GM18499 (cell line): ENCODE measurements around the gene EED.
"Not testable (repeated sequence)": the region's sequence is repeated elsewhere in the genome, so short reads cannot be mapped to it uniquely, and the experiment has no call there.

ENCODE experiments used
- ATAC-seq: cut with Tn5 transposase; IDR thresholded peaks from one replicate; pipeline ENCODE4 v1.9.1; 2021; ENCODE audit warnings: moderate number of reproducible peaks; ENCODE audit not compliant: insufficient read depth, unreplicated experiment

EED gene

DNA sequence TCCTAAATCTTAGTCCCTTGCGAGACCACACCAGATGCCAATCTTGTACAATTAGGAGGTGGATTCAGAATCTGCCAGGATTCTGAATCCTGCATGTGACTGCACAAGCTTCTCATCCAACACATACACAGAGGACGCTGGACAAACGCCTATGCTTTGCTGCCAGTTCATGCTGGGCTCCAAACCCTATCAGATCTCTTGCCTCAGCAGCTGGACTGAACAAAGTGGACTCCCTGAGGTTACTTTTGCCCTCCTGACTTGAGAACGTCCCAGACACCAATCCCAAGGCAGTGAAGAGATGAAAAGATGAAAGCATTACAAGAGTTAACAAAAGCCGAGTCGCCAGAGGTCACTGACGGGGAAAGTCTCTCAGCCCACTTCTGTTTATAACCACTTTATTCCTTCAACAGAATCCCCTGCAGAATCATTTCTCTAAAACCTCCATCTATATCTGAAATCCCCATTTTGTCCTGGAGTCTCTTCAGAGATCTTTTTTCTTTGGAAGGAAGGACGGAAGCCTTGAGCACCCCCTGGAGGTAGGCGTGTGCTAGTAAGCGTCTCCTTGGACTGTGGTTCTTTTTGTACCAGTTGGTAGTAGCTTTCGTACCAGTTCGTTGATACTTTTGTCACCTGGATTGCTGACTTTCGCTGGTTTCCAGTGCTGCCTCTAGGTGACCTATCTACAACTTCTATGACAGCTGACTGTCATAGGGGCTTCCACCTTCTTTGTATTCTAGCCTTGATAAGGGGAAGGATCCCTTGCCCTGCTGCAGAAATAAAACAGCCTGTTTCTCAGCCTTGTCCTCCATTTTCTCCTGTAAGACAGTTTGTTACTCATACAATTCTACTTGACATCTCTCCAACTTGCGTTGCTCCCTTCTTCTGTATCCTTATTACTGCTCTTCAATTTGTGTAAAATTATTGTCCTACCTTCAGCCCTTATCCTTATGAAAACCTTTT is 26.1 kb upstream of the EED start:
- no peak for ATAC-seq

DNA sequence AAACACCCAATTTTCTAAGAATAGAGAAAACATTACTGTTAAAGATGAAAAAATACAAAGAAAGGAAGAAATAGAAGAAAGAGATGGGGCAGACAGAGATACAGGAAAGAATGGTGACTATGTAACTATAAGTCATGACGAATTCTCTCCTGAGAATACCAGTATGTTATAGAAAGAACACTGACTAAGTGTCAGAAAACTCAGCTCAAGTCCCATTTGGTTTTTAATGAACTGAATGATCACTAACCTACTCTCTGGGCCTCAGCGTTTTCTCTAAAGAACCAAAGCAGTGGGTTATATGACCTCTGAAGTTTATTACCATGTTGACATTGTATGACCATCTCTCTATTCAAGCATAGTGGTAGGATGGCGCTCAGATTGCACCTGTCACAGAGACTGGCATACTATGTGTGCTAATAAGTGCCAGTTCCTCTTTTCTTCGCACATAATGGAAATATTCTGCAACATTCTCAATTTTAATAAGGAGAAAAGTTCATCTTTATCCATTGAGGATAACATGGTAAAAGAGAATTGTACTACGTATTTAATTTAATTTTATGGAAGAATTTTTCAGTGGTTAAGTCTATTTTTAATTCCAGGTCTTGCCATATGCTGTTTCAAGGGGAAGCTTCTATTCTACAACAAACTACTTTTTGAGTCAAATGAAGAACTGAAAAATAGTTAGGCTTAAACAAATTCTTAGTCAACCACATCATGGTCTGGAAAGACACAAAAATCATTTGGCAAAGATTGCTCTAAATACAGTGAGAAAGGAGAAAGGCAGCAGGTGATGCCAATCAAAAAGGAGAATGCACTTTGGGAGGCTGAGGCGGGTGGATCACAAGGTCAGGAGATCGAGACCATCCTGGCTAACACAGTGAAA is 25.0 kb upstream of the EED start:
- peak; percentile 57 for ATAC-seq

DNA sequence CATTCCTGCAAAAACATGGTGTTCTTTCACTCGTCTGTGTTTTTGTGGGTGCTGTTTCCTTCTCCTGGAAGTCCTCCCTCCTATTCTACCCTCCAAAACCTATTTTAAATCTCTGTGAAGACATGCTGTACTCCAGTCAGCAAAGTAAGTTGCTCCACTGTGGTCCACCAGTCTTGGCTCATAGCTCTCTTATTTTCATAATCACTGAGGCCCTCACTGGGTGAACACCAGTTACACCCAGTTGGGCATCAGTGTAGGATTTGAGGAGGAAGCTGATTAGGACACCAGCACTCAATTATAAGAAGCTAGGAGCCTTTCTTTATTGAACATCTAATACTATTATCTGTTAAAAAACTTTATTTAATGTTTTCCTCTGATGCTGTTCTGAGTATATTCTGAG is 23.9 kb upstream of the EED start:
- ATAC-seq: no peak

DNA sequence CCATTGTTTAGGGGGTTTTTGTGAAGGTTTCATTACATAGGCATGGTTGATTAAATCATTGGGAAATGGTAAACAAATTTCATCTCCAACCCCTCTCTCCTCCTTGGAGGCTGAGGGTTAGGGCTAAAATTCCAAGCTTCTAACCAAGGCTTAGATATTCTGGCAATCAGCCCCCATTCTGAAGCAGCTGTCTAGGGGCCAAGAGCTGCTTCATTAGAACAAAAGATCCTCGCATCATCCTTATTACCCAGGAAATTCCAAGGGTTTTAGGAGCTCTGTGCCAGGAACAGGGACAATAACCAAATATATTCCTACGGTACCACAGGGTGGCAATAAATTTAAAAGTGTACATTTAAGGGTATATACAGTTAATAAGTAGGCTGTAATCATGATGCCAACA is 22.5 kb upstream of the EED start:
- no peak for ATAC-seq

DNA sequence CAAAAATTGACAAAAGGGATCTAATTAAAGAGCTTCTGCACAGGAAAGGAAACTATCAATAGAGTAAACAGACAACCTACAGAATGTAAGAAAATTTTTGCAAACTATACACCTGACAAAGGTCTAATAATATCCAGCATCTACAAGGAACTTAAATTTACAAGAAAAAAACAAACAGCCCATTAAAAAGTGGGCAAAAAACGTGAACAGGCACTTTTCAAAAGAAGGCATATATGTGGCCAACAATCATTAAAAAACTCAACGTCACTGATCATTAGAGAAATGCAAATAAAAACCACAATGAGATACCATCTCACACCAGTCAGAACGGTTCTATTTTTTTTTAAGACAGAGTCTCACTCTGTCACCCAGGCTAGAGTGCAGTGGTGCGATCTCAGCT is 20.0 kb upstream of the EED start:
- not testable (repeated sequence) for ATAC-seq

DNA sequence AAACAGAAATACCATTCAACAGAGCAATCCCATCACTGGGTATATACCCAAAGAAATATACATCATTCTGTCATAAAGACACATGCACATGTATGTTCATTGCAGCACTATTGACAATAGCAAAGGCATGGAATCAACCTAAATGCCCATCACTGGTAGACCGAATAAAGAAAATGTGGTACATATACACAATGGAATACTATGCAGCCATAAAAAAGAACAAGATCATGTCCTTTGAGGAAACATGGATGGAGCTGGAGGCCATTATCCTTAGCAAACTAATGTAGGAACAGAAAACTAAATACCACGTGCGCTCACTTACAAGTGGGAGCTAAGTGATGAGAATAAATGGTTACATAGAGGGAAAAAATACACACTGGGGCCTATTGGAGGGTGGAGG is 19.2 kb upstream of the EED start:
- ATAC-seq: not testable (repeated sequence)

DNA sequence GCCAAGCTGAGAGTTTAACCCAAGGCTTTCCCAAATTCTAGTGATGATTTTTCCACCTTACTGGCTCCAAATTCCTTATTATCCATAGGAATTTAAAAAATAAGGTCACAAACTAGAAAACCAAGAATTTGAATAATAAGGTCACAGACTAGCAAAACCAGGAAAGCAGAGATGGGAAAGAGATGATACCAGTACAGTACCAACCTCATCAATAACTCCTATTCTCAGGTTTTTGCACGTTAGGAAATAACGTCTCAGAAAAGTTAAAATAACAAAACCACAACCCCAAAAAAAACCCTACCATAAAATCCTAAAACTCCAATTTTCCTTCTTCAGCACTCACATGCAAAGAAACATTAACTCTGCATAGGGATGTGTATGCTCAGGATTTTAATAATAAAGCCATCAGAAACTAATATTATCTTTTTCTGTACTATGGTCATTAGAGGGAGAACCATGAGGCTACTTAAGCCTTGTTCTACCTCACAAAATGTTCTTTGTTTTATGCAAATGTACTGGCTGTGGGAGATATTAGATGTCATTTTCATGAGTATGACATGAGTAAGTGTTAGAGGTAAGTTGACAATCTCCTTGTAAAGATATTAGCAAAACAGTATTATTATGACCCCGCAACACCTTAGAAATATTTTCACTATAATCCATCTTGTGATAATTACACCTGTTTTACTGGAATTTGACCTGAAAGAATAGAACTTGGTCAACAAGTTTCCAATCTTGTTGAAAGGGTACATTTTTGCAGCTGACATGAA is 16.1 kb upstream of the EED start:
- no peak for ATAC-seq

DNA sequence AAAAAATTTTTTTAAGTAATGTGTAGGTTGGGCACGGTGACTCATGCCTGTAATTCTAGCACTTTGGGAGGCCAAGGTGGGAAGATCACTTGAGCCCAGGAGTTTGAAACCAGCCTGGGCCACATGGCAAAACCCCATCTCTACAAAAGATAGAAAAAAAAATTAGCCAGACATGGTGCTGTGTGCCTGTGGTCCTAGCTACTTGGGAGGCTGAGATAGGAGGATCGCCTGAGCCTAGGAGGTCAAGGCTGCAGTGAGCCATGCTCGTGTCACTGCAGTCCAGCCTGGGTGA is 15.6 kb upstream of the EED start:
- not testable (repeated sequence) for ATAC-seq

DNA sequence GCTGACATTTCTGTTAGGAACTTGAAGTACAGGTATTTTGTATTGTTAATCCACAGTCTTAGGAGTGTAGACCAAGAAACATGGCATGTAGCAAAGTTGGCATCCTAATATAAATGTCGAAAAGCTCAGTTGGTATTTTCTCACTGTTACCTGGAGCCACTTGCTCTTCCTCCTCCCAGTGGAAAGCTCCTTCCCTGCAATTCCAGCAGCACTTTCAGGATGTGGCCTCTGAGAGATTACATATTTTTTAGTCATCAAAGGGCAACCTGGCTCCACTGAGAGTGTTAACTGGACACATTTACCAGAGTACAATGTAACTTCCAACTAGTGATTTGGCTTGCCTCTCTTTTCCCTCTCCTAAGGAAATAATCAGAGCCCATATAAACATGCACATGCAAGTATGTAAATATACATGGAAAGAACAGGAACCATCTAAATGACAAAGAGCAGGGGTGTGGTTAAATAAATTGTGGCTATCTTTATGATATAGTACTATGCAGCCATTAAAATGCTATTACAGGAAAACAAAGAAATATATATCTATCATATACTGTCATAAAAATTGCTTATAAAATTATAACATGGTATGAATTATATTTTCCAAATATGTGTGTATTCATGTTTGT is 14.3 kb upstream of the EED start:
- ATAC-seq: no peak

DNA sequence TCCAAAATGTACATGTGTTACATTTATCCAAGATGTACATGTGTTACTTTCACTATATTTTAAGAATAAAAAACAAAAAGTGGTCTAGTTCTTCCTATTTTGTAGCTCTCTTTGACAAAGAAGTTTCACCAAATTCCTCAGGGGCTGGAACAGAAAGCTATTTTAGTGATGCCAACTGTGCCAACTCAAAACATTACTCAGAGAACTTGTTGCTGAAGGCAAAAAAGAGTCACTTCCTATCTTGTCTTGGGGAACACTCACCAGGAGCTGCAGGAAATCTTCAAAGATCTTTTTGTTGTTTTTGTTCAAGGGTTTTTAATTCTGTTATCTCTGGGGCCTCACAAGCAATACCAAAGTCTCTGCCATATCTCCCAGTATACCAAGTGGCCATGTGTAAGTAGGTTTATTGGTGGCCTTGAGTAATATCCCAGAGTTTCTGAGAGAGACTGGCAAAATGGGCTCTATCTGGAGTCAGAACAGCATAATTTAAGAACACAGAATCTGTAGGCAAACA is 13.6 kb upstream of the EED start:
- no peak for ATAC-seq

DNA sequence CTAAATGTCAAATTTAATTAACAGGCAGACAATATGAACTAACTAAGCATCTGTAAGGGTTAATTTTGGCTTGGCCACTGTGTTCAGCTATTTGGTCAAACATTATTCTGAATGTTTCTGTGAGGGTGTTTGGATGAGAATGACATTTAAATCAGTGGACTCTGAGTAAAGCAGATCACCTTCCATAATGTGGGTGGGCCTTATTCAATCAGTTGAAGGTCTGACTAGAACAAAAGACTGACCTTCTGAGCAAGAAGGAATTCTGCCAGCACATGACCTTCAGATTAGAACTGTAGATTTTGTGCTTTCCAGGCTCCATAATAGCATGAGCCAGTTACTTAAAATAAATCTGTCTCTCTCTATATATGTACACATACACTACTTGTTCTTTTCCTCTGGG is 12.0 kb upstream of the EED start:
- no peak for ATAC-seq

DNA sequence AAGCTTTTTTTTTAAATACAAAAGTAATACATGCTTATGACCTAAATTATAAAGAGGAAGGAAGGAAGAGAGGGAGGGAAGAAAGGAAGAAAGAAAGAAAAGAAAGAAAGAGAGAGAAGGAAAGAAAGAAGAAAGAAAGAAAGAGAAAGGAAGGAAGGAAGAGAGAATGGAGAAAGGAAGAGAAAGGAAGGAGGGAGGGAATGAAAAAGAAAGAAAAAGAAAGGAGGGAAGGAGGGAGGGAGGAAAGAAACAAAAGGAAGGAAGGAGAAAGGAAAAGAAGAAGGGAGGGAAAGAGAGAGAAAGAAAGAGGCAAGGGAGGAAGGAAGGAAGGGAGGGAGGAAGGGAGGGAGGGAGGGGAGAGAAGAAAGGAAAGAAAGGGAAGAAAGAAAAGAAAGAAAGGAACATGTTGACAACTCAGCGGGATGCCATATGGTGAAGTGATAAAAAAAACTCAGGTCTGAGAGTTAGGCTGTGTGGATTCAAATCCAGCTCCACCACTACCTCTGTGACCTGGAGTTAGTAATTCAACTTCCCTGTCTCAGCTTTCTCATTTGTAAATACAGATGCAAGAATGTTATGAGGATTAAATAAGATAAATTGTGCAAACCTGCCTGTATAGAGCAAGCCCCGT is 9.6 kb upstream of the EED start:
- ATAC-seq: no peak

DNA sequence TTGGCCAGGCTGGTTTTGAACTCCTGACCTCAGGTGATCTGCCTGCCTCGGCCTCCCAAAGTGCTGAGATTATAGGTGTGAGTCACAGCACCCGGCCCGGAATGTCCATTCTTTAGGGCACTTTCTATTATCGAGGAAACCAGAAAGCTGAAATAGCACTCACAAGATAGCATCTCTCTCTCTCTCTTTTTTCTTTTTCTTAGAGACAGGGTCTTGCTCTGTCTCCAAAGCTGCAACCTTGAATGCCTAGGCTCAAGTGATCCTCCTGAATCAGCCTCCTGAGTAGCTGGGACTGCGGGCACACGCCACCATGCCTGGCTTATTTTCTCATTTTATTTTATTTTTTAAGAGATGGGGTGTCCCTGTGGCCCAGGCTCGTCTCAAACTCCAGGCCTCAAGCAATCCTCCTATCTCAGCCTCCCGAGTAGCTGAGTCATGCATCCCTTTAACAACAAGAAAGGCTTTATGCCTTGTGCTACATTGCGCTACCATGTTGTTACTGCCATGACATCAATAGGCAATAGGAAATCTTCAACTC is 7.2 kb upstream of the EED start:
- ATAC-seq: no peak

DNA sequence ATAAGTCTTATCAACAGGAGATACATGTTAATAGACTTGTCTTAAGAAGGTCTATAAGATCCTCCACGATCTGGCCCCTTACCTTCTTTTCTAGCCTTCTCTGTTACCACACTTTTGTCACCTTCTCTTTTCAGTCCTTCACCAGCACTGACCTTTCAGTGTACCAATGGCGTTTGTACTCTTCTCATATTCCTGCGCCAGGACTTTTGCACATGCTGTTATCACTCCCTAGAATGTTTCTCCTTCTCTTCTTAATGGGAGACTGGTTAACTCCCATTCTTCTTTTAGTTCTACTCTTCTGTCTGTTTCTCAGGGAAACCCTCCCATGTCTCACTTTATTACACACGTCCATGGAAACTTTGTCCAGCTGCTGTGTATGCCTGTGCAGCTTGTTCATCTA is 4.4 kb upstream of the EED start:
- ATAC-seq: no peak

DNA sequence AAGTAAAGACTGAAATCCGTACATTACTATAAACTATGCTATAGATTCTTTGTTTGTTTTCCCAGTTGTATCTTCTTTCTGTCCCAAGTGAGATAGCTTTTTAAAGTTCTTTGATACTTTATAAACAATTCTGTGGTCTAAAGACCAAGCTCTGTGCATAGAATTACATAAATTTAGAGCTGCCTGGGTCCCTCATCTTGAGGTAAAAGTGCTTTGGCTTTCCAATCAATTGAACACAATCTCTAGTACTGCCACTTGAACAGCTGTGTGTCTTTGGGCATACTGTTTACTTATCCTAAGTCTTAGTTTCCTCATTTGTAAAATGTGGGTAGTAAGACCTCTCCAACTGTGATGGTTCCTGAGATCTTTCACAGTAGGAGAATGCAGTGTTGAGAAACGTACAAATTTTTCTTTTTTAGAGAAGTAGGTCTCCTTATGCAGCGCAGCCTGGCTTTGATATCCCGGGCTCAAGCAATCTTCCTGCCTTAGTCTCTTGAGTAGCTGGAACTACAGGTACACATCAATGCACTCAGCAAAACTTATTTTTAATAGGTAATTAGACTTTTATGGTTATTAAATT is 2.5 kb upstream of the EED start:
- no peak for ATAC-seq

DNA sequence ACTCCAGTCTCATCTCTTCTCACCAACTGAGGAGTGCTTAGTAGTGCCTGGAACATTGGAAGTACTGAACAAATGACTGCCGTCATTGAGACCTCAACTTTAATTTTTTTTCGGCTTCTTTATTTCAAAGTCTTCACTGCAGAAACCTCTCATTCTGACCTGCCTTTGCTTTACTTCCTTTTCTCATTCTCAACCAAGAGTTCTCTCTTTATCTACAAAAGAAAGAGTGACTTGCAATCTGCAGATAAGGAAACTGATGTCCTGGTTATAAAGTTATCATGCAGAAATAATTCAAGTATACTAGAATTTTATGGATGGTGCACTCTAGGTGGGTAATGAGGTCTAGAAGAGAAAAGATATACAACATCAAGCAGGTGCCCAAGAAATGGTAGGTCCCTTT is 1.2 kb upstream of the EED start:
- ATAC-seq: no peak

DNA sequence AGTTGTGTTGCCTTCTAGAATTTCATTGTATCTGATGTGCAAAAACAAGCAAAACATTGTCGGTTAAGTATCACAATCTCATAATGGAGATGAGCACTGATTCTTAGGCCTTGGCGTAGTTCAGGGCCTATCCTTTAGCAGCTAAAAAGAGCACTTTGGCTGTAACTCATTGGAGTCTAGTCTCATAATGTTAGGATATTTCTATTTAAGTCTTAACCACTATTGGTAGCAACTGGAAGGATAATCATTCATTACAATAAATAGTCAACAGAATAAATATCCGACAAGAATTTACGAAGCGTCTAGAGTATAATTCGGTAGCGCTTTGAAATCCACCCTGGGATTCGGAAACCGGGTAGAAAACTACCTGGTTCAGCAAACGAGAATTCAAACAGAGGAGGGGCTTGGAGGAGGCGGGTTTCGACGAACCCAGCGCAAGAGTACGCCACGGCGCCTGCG is 461 bp upstream of the EED start:
- peak; percentile 51 for ATAC-seq

DNA sequence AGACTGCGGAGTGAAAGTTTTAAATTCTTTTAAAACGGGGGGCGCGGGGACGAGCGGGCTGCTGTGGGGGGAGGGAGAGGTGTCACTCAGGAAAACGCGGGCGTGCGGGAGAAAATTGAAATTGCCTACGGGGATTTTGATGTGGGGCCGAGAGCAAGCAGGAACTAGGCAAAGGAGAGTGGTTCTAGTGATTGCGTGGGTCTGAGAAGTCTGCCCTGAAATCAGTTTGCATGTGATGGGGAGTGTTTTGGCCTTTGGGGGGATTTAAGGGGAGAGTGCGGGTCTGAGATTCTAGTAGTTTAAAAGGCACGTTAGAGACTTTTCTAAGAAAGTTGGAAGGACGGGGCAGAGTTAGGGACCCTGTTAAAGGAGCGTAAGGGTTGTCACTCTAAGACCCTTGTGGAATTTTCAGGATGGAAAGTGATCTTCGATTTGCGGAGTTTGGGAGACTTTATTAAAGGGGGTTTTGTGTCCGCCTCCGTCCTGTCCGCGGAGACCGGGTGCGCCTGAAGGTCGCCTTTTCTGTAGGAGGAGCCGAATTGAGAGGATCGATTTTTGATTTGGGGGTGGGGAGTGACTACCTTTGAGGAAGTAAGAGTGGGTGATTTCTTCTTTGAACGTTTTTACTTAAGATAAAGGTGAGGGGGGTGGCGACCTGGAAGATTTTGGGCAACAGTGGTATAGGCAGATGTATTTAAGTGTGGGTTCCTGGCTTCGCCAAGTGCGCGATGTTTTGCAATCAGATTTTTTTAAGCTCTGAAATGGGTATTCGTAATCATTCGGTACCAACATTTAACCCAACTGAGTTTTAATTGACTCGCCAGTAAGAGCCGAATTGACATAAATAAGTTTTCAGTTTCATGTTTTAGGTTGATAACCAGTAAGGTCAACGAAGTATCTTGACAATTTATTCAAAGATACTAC is 1.1 kb downstream of the EED start:
- no peak for ATAC-seq
